Esophagus muscularis mucosa (tissue), 4 donors: ENCODE data around the gene ACSBG1. TPM values are rescaled to one million over a fixed set of nuclear protein-coding genes. Genes with fewer than 3 reads are reported as not detected.
A peak's percentile ranks its signal among the peaks of the same experiment; 100 is the strongest.

Source experiments
- DNase-seq: peaks from one replicate; pipeline ENCODE4 v3.0.0-alpha.2; 2017; ENCODE audit errors: extremely low spot score
- H3K27ac ChIP-seq, 4 donors: fragments of 200-600 bp; sonication (generic); replicated peaks in 1 of 4; 1 replicate in 3 of 4; 2 replicates in 1 of 4; pipeline ENCODE4 v1.5.1; 2016 to 2019; ENCODE audit warnings: mild to moderate bottlenecking in 1 of 4
- H3K27me3 ChIP-seq, 4 donors: fragments of 200-600 bp; sonication (generic); one replicate each; pipeline versions ENCODE4 v1.5.1 to v1.6.0; 2016 to 2019
- H3K36me3 ChIP-seq, 4 donors: fragments of 200-600 bp; sonication (generic); one replicate each; pipeline ENCODE4 v1.5.1; 2016 to 2019
- H3K4me1 ChIP-seq, 4 donors: fragments of 200-600 bp; sonication (generic); one replicate each; pipeline ENCODE4 v1.5.1; 2016 to 2019
- H3K4me3 ChIP-seq, 4 donors: fragments of 200-600 bp; sonication (generic); 1 replicate in 2 of 4; 2 replicates in 2 of 4; pipeline ENCODE4 v1.5.1; 2016 to 2019; ENCODE audit warnings: mild to moderate bottlenecking in 4 of 4, moderate library complexity in 1 of 4
- H3K9me3 ChIP-seq, 4 donors: fragments of 200-600 bp; sonication (generic); 1 replicate in 3 of 4; 2 replicates in 1 of 4; pipeline ENCODE4 v1.5.1; 2016 to 2019
- CTCF ChIP-seq, 3 experiments: fragments of 200-600 bp in 2 of 3; fragments of 450-650 bp in 1 of 3; sonication (generic) in 2 of 3; IDR thresholded peaks; one replicate each; pipeline ENCODE4 v1.5.1; 2017 to 2019; ENCODE audit warnings: antibody characterized with exemption in 3 of 3, mild to moderate bottlenecking in 2 of 3, moderate library complexity in 1 of 3
- EP300 ChIP-seq: sonication (generic); formaldehyde crosslinking; IDR thresholded peaks from one replicate; pipeline ENCODE4 v1.6.1; 2017; ENCODE audit warnings: antibody characterized with exemption
- POLR2A ChIP-seq: fragments of 450-650 bp; IDR thresholded peaks from one replicate; pipeline ENCODE4 v1.6.1; 2017; ENCODE audit warnings: antibody characterized with exemption, moderate library complexity, mild to moderate bottlenecking, low read depth
- POLR2AphosphoS5 ChIP-seq, 2 donors: sonication (generic); formaldehyde crosslinking; IDR thresholded peaks; one replicate each; pipeline ENCODE4 v1.6.1; 2017; ENCODE audit warnings: antibody characterized with exemption in 2 of 2
- WGBS: methylation state at CpG from one replicate; pipeline ENCODE4 v1.1.5; 2018; 5-methylcytosine and 5-hydroxymethylcytosine counted together
- intact Hi-C: fragments of 100-400 bp; cut with DNase I; formaldehyde crosslinking; loops from one replicate; pipeline ENCODE4 v1.15.1; 2023
- total RNA-seq, 4 donors: library from RNA; depleted of rRNA; stranded (reverse); fragments of >200 nt; gene quantifications; one replicate each; pipeline versions ENCODE4 v1.1.0 to v1.2.1, GENCODE V29; 2016

The ACSBG1 gene
- total RNA-seq, 4 donors from 2014 or later, result 0.33 to 2.5 (median 1.8) TPM

- TF ChIP-seq POLR2AphosphoS5 (IDR thresholded peaks at IDR 0.05) (no peak), POLR2A (no peak), EP300 (no peak), CTCF (IDR thresholded peaks at IDR 0.05) (no peak)
Measured at GRCh38 chr15:78203346-78204225, 30.8 kb downstream of the ACSBG1 start.

GRCh38 chr15:78201281-78202190, 32.8 kb downstream of the ACSBG1 start:
- Histone ChIP-seq H3K36me3 (no peaks in the 10 kb centered on the region), H3K27ac (no peak overlapping the region), H3K4me1 (peaks cover 15 to 24% (median 22%) of the 10 kb centered on the region in 4 donors), H3K27me3 (no peaks in the 10 kb centered on the region), H3K4me3 (no peak overlapping the region), H3K9me3 (no peaks in the 10 kb centered on the region)
- DNase-seq, result no peak
- TF ChIP-seq POLR2A, result no peak
- no peak for TF ChIP-seq EP300
- TF ChIP-seq POLR2AphosphoS5 (IDR thresholded peaks at IDR 0.05), result no peak
- no peak for TF ChIP-seq CTCF (IDR thresholded peaks at IDR 0.05)
- intact Hi-C loops, result no loop called here
- 76% methylated on average over 10 of the region's 10 CpGs for WGBS

More at GRCh38 chr15:78203346-78204225, 30.8 kb downstream of the ACSBG1 start:
- no peak for DNase-seq
- 84% methylated on average over 8 of the region's 14 CpGs for WGBS
- no peaks in the 10 kb centered on the region for H3K27me3 ChIP-seq
- intact Hi-C loops, result no loop called here
- no peak overlapping the region for H3K4me3 ChIP-seq
- H3K36me3 ChIP-seq, result no peaks in the 10 kb centered on the region
- peak overlapping the region in 1 of 4 donors; percentile 7 for H3K27ac ChIP-seq
- no peaks in the 10 kb centered on the region for H3K9me3 ChIP-seq
- peaks cover 22 to 28% (median 27%) of the 10 kb centered on the region in 4 donors for H3K4me1 ChIP-seq

GRCh38 chr15:78200276-78200930, 34.0 kb downstream of the ACSBG1 start:
- no peak for DNase-seq
- 98% methylated on average over 6 of the region's 10 CpGs for WGBS
- TF ChIP-seq POLR2A (no peak), POLR2AphosphoS5 (IDR thresholded peaks at IDR 0.05) (no peak), EP300 (no peak), CTCF (IDR thresholded peaks at IDR 0.05) (no peak)

GRCh38 chr15:78197632-78198031, 36.7 kb downstream of the ACSBG1 start:
- H3K27ac ChIP-seq, result no peak overlapping the region
- 66% methylated on average over 7 of the region's 7 CpGs for WGBS
- intact Hi-C loops, result loop anchor here (5.0 kb wide), 1 partner anchor 85 kb away; no protein-coding TSS in a partner anchor
- H3K9me3 ChIP-seq, result no peaks in the 10 kb centered on the region
- TF ChIP-seq POLR2A (no peak), CTCF (IDR thresholded peaks at IDR 0.05) (no peak), EP300 (no peak), POLR2AphosphoS5 (IDR thresholded peaks at IDR 0.05) (no peak)
- H3K4me1 ChIP-seq, result peaks cover 0 to under 1% (median 0%) of the 10 kb centered on the region in 4 donors
- no peaks in the 10 kb centered on the region for H3K27me3 ChIP-seq
- H3K4me3 ChIP-seq, result no peak overlapping the region
- H3K36me3 ChIP-seq, result no peaks in the 10 kb centered on the region
- DNase-seq, result no peak

More at GRCh38 chr15:78200276-78200930, 34.0 kb downstream of the ACSBG1 start:
- Histone ChIP-seq H3K36me3 (no peaks in the 10 kb centered on the region), H3K27ac (no peak overlapping the region), H3K9me3 (no peaks in the 10 kb centered on the region), H3K4me3 (no peak overlapping the region), H3K4me1 (peaks cover 12 to 21% (median 14%) of the 10 kb centered on the region in 4 donors), H3K27me3 (no peaks in the 10 kb centered on the region)
- intact Hi-C loops, result no loop called here
